Transverse colon (tissue), 4 donors: ENCODE data around the gene CD9.

Experiments
- POLR2AphosphoS5 ChIP-seq, 3 donors: sonication (generic); formaldehyde crosslinking; IDR thresholded peaks; one replicate each; pipeline ENCODE4 v1.6.1; 2016; ENCODE audit warnings: antibody characterized with exemption in 3 of 3
- TF ChIP-seq, protein P1 (sequence below), 5 experiments: fragments of 200-600 bp in 3 of 5; fragments of 450-650 bp in 2 of 5; sonication (generic) in 3 of 5; IDR thresholded peaks; 1 replicate in 2 of 5; 2 replicates in 3 of 5; pipeline ENCODE4 v1.5.1; 2016 to 2017; ENCODE audit warnings: antibody characterized with exemption in 5 of 5, inconsistent platforms in 3 of 5, mild to moderate bottlenecking in 2 of 5, moderate library complexity in 1 of 5

- TF ChIP-seq, protein P1, sequence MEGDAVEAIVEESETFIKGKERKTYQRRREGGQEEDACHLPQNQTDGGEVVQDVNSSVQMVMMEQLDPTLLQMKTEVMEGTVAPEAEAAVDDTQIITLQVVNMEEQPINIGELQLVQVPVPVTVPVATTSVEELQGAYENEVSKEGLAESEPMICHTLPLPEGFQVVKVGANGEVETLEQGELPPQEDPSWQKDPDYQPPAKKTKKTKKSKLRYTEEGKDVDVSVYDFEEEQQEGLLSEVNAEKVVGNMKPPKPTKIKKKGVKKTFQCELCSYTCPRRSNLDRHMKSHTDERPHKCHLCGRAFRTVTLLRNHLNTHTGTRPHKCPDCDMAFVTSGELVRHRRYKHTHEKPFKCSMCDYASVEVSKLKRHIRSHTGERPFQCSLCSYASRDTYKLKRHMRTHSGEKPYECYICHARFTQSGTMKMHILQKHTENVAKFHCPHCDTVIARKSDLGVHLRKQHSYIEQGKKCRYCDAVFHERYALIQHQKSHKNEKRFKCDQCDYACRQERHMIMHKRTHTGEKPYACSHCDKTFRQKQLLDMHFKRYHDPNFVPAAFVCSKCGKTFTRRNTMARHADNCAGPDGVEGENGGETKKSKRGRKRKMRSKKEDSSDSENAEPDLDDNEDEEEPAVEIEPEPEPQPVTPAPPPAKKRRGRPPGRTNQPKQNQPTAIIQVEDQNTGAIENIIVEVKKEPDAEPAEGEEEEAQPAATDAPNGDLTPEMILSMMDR (IDR thresholded peaks at IDR 0.05), result no peak
- no peak for TF ChIP-seq POLR2AphosphoS5 (IDR thresholded peaks at IDR 0.05)
Measured at GRCh38 chr12:6272300-6273204, 72.4 kb downstream of the CD9 start.
